ENCODE measurements around the gene FARS2.

- TF ChIP-seq POLR2A (IDR thresholded peaks at IDR 0.05; ENCODE audit: low read length) (no peak), GATA1 (IDR thresholded peaks at IDR 0.05; ENCODE audit: low read depth, low read length) (no peak)
Observed at GRCh38 chr6:5333658-5334057, 72.3 kb downstream of the FARS2 start.
